UCSD-AML1 (cell line): ENCODE data around the gene IQSEC2.

ENCODE experiments used
- DNase-seq: peaks from one replicate; lab custom pipeline; 2025; ENCODE audit not compliant: unreplicated experiment; lab: John Stamatoyannopoulos, UW

Gene IQSEC2

GRCh38 chrX:53268173-53268572 lies 13.2 kb downstream of the IQSEC2 start:
- no peak for DNase-seq

- DNase-seq: no peak
These were observed 14.5 kb downstream of the IQSEC2 start for GRCh38 chrX:53266914-53267313.

GRCh38 chrX:53265771-53266574 lies 15.4 kb downstream of the IQSEC2 start:
- no peak for DNase-seq

- no peak for DNase-seq
These were observed 17.7 kb downstream of the IQSEC2 start for GRCh38 chrX:53263597-53264094.

GRCh38 chrX:53262918-53263394 lies 18.4 kb downstream of the IQSEC2 start:
- peak; percentile 45 for DNase-seq

GRCh38 chrX:53262189-53262917 lies 19.0 kb downstream of the IQSEC2 start:
- no peak for DNase-seq

- DNase-seq: no peak
These were observed 19.9 kb downstream of the IQSEC2 start for GRCh38 chrX:53261355-53261972.

- no peak for DNase-seq
These were observed 20.5 kb downstream of the IQSEC2 start for GRCh38 chrX:53260836-53261235.

GRCh38 chrX:53257670-53258423 lies 23.5 kb downstream of the IQSEC2 start:
- no peak for DNase-seq

- DNase-seq: no peak
These were observed 24.2 kb downstream of the IQSEC2 start for GRCh38 chrX:53257166-53257565.

GRCh38 chrX:53256446-53257041 lies 24.8 kb downstream of the IQSEC2 start:
- DNase-seq: no peak

GRCh38 chrX:53255738-53256191 lies 25.6 kb downstream of the IQSEC2 start:
- no peak for DNase-seq

GRCh38 chrX:53254570-53255461 lies 26.6 kb downstream of the IQSEC2 start:
- DNase-seq: no peak

GRCh38 chrX:53253293-53254020 lies 27.9 kb downstream of the IQSEC2 start:
- DNase-seq: no peak

GRCh38 chrX:53251307-53251706 lies 30.1 kb downstream of the IQSEC2 start:
- DNase-seq: no peak

GRCh38 chrX:53250556-53250955 lies 30.8 kb downstream of the IQSEC2 start:
- DNase-seq: no peak

GRCh38 chrX:53249408-53250042 lies 31.9 kb downstream of the IQSEC2 start:
- DNase-seq: no peak

GRCh38 chrX:53247928-53248327 lies 33.5 kb downstream of the IQSEC2 start:
- no peak for DNase-seq
